ENCODE data around the gene SERPINE2.

SERPINE2 gene

GRCh38 chr2:224039080-224039769 lies at the start of gene SERPINE2:
Gene SERPINE2, minus strand, starts transcription at chr2:224039286. Its CDS starts 37,386 bp downstream, at chr2:224001900.
- no peak for DNase-seq

GRCh38 chr2:224086226-224086914 lies 47.3 kb upstream of the SERPINE2 start:
- no peak for DNase-seq

- DNase-seq: no peak
Observed at GRCh38 chr2:224085811-224086210, 46.7 kb upstream of the SERPINE2 start.

- no peak for DNase-seq
Observed at GRCh38 chr2:224085246-224085645, 46.2 kb upstream of the SERPINE2 start.

GRCh38 chr2:224084266-224084892 lies 45.3 kb upstream of the SERPINE2 start:
- DNase-seq: no peak

- DNase-seq: no peak
Observed at GRCh38 chr2:224083638-224084037, 44.6 kb upstream of the SERPINE2 start.

- no peak for DNase-seq
Observed at GRCh38 chr2:224078656-224079055, 39.6 kb upstream of the SERPINE2 start.

- DNase-seq: no peak
Observed at GRCh38 chr2:224077773-224078507, 38.9 kb upstream of the SERPINE2 start.

GRCh38 chr2:224075588-224075987 lies 36.5 kb upstream of the SERPINE2 start:
- no peak for DNase-seq

- no peak for DNase-seq
Observed at GRCh38 chr2:224073676-224074075, 34.6 kb upstream of the SERPINE2 start.

GRCh38 chr2:224072541-224073188 lies 33.6 kb upstream of the SERPINE2 start:
- no peak for DNase-seq

GRCh38 chr2:224069172-224069571 lies 30.1 kb upstream of the SERPINE2 start:
- no peak for DNase-seq

GRCh38 chr2:224063298-224063648 lies 24.2 kb upstream of the SERPINE2 start:
- DNase-seq: no peak

- no peak for DNase-seq
Observed at GRCh38 chr2:224062481-224063297, 23.6 kb upstream of the SERPINE2 start.

- DNase-seq: no peak
Observed at GRCh38 chr2:224060783-224061482, 21.8 kb upstream of the SERPINE2 start.

- no peak for DNase-seq
Observed at GRCh38 chr2:224059178-224059577, 20.1 kb upstream of the SERPINE2 start.

- no peak for DNase-seq
Observed at GRCh38 chr2:224058048-224058775, 19.1 kb upstream of the SERPINE2 start.

- DNase-seq: no peak
Observed at GRCh38 chr2:224056889-224057288, 17.8 kb upstream of the SERPINE2 start.

- DNase-seq: no peak
Observed at GRCh38 chr2:224055101-224055500, 16.0 kb upstream of the SERPINE2 start.

- DNase-seq: no peak
Observed at GRCh38 chr2:224046752-224047151, 7.7 kb upstream of the SERPINE2 start.

Measured in GF-D8 (cell line).